PFSK-1 (cell line): ENCODE measurements around the gene UHRF2.

Experiments used
- FOXP2 ChIP-seq: optimal IDR thresholded peaks from 2 replicates; pipeline ENCODE3; 2011; ENCODE audit warnings: borderline replicate concordance, control low read depth, inconsistent platforms; ENCODE audit not compliant: insufficient read depth; ENCODE audit errors: extremely low read length, extremely low read depth
- POLR2AphosphoS5 ChIP-seq: IDR thresholded peaks from 2 replicates; pipeline ENCODE4 v1.6.1; 2012; ENCODE audit warnings: low read depth, mild to moderate bottlenecking, control low read depth, low read length, moderate library complexity
- SIN3A ChIP-seq: IDR thresholded peaks from 2 replicates; pipeline ENCODE4 v1.6.1; 2012; ENCODE audit warnings: mild to moderate bottlenecking, low read length, moderate library complexity, borderline replicate concordance; ENCODE audit not compliant: insufficient read depth
- TAF1 ChIP-seq: IDR thresholded peaks from 2 replicates; pipeline ENCODE4 v1.6.1; 2012; ENCODE audit warnings: low read length, control low read depth, borderline replicate concordance; ENCODE audit not compliant: insufficient read depth
- TF ChIP-seq, protein P1 (sequence below), 2 experiments: IDR thresholded peaks; 2 replicates each; pipeline versions ENCODE4 v1.6.1 to v1.8.0; 2011 to 2012; ENCODE audit warnings: low read depth in 2 of 2, low read length in 2 of 2, control low read depth in 1 of 2, inconsistent platforms in 1 of 2, mild to moderate bottlenecking in 1 of 2, moderate library complexity in 1 of 2; ENCODE audit not compliant: insufficient read depth in 1 of 2

- TF ChIP-seq POLR2AphosphoS5 (no peak), TAF1 (no peak), SIN3A (no peak), FOXP2 (no peak)
- TF ChIP-seq, protein P1, sequence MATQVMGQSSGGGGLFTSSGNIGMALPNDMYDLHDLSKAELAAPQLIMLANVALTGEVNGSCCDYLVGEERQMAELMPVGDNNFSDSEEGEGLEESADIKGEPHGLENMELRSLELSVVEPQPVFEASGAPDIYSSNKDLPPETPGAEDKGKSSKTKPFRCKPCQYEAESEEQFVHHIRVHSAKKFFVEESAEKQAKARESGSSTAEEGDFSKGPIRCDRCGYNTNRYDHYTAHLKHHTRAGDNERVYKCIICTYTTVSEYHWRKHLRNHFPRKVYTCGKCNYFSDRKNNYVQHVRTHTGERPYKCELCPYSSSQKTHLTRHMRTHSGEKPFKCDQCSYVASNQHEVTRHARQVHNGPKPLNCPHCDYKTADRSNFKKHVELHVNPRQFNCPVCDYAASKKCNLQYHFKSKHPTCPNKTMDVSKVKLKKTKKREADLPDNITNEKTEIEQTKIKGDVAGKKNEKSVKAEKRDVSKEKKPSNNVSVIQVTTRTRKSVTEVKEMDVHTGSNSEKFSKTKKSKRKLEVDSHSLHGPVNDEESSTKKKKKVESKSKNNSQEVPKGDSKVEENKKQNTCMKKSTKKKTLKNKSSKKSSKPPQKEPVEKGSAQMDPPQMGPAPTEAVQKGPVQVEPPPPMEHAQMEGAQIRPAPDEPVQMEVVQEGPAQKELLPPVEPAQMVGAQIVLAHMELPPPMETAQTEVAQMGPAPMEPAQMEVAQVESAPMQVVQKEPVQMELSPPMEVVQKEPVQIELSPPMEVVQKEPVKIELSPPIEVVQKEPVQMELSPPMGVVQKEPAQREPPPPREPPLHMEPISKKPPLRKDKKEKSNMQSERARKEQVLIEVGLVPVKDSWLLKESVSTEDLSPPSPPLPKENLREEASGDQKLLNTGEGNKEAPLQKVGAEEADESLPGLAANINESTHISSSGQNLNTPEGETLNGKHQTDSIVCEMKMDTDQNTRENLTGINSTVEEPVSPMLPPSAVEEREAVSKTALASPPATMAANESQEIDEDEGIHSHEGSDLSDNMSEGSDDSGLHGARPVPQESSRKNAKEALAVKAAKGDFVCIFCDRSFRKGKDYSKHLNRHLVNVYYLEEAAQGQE (IDR thresholded peaks at IDR 0.05; ENCODE audit: insufficient read depth in 1 of 2, low read depth in 2 of 2, low read length in 2 of 2) = no peak
Observed at GRCh38 chr9:6417186-6417585, 4.2 kb downstream of the UHRF2 start.
